C1 segment of cervical spinal cord (tissue), 14 donors: ENCODE measurements around the gene UNC119B.

Experiments
- DNase-seq, 14 donors: peaks; one replicate each; lab custom pipeline; 2025; lab: John Stamatoyannopoulos, UW

The UNC119B gene

DNA sequence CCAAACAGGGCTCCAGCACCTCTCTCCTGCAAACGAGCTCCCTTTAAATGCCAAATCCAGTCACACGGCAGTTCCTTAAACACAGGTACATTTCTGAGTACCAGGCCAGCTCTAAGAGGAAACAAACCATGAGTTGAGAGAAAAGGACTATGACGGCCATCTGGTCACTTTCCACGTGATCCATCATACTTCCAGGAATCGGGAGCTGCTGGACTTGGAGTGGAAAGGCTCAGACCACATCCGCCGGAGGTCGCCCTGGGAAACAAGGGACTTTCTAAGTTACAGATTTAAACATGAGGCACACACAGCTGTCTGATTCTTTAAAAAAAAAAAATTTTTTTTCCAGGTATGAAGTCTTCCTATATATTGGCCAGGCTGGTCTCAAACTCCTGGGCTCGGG, 54.6 kb downstream of the UNC119B start:
- DNase-seq, result peak in 1 of 14 donors; percentile 29

DNA sequence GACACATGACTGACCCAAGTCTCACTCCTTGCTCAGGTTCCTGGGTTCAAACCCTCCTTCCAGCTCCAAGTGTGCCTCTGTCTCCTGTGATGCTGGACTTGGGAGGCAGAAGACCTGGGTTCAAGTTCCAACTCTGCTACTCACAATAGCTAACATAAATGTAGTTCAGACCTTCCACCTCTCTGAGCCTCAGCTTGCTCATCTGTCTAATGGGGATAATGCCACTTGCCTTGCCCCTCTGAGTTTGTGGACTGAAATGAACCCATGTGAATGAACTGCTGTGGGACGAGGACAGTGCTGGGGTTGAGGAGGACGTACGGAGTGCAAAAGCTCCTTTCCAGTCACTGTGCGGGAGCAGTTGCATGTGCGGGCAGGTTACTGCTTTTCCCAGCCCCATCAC, 56.3 kb downstream of the UNC119B start:
- no peak for DNase-seq

DNA sequence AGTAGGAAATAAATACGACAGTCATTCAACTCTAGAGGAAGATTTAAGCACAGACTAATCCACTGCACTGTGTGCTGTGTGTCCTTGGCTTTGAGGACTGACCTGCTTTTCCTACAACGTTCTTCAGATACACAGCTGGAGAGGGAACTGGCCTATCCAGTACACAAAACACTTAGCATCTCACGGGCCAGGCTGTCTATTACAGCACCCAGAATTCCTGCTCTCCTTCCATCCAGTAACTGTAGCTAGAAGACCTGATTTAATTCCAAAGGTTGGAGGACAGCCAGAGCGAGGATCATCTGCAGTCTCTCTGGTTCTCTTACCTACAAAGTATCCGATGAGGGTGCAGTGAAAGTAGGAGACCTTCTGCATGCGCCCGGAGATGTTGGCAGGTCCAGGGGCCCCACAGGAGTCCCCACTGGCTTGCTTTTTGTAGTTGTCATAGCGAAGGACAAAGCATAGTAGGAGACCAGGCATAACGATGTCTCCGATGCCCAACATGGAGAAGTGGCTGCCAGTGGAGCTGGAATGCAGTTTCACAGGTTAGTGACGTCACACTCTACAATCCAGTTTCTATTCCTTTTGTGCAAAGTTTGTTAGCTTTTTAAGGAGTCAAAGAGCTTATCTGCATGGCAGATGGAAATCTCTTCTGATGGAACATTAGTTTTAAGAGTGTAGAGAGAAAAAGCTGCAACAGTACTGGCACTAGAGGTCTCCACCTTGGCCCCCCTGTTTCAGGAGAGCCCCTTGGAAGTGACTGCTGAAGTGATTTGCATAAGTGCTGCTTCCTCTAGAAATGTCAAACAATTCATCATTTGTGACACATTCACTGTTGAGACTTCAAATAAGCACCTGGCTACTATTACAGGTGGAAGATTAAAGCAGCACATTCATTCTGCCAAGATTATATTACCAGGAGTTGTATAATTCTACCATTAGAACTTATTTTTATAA, 57.1 kb downstream of the UNC119B start:
- DNase-seq, result no peak

DNA sequence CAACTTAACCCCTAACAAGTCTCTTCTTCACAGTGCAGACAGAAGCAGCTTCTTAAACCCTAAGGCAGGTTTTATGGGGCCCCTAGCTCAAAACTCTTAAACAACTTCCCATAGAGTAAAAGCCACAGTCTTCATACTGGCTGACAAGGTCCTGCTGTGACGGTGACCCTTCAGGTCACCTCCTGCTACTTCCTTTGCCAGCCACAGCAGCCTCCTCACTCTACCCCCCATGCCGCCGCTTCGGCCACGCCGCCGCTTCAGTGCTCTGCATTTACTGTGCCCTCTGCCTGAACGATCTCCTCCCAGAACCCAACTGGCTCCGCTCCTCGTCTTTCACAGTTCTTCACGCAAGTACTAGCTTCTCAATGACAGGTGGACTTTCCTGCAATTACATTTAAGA, 60.8 kb downstream of the UNC119B start:
- DNase-seq, result no peak
